GM13976 (cell line): ENCODE data around the gene ZNF33A.
A peak's percentile ranks its signal among the peaks of the same experiment; 100 is the strongest.
"Not testable (repeated sequence)": the region's sequence is repeated elsewhere in the genome, so short reads cannot be mapped to it uniquely, and the experiment has no call there.

Source experiments
- DNase-seq: peaks from one replicate; pipeline ENCODE4 v3.0.0; 2012; ENCODE audit warnings: low spot score
- in situ Hi-C: fragments of 300-500 bp; cut with MboI; formaldehyde crosslinking; loops from one replicate; pipeline ENCODE4 v1.12.0; 2022; ENCODE audit warnings: low sequenced_read_pairs, mixed read lengths, inconsistent platforms; ENCODE audit not compliant: unreplicated experiment
- TF ChIP-seq, protein P1 (sequence below): IDR thresholded peaks from 2 replicates; pipeline ENCODE4 v1.5.1; 2012; ENCODE audit warnings: borderline replicate concordance, mild to moderate bottlenecking; ENCODE audit not compliant: insufficient read depth; ENCODE audit errors: extremely low read depth, missing control alignments, control extremely low read depth

ZNF33A gene

DNA sequence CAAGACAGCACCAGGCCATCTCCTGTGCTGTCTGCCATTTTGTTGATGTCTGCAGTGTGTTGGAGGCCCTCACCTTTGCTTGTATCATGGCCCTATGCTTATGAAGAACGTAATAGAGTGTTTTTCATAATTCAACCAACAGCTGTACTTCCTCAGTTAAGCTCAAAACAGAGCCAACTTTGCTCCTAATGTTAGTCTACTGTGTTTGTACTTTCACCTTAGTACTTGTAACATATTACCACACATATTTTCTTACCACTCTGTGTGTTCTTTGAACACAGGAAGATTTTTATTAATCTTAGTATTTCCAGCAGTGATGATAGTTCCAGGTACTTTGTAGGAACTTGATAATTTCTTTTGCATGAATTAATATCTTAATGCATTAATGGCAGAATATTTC lies 5.9 kb downstream of the ZNF33A start:
- TF ChIP-seq, protein P1, sequence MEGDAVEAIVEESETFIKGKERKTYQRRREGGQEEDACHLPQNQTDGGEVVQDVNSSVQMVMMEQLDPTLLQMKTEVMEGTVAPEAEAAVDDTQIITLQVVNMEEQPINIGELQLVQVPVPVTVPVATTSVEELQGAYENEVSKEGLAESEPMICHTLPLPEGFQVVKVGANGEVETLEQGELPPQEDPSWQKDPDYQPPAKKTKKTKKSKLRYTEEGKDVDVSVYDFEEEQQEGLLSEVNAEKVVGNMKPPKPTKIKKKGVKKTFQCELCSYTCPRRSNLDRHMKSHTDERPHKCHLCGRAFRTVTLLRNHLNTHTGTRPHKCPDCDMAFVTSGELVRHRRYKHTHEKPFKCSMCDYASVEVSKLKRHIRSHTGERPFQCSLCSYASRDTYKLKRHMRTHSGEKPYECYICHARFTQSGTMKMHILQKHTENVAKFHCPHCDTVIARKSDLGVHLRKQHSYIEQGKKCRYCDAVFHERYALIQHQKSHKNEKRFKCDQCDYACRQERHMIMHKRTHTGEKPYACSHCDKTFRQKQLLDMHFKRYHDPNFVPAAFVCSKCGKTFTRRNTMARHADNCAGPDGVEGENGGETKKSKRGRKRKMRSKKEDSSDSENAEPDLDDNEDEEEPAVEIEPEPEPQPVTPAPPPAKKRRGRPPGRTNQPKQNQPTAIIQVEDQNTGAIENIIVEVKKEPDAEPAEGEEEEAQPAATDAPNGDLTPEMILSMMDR = no peak
- DNase-seq = no peak
- in situ Hi-C loops = no loop called here

DNA sequence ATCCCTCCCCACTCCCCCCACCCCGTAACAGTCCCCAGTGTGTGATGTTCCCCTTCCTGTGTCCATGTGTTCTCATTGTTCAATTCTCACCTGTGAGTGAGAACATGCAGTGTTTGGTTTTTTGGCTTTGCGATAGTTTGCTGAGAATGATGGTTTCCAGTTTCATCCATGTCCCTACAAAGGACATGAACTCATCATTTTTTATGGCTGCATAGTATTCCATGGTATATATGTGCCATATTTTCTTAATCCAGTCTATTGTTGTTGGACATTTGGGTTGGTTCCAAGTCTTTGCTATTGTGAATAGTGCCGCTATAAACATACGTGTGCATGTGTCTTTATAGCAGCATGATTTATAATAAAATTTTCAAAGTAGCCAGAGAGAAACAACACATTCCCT lies 8.6 kb downstream of the ZNF33A start:
- DNase-seq, in situ Hi-C loops: not testable (repeated sequence)

DNA sequence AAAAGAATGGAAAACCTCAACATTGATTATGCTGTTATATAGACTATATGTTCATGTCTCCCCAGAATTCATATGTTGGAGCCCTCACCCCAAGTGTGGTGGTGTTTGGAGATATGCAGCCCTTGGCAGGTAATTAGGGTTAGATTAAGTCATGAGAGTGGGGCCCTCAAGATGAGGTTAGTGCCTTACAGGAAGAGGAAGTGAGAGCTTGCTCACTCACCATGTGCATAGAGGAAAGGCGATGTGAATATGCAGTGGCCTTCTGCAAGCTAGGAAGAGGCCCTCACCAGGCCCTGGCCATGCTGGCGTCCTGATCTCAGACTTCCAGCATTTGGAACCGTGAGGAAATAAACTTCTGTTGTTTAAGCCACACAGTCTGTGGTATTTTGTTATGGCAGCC lies 14.8 kb downstream of the ZNF33A start:
- peak; percentile 8 for DNase-seq
- in situ Hi-C loops = no loop called here
- TF ChIP-seq, protein P1 = no peak

DNA sequence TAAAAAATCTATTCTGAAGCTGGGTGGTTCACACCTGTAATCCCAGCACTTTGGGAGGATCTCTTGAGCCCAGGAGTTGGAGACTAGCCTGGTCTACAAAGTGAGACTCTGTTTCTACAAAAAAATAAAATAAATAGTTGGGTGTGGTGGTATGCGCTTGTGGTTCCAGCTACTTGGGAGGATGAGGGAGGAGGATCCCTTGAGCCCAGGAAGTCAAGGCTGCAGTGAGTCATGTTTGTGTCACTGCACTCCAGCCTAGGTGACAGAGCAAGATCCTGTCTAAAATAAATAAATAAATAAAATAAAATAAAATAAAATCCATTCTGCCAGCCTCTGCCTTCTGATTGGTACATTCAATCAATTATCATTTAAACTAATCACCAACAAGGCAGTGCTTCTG lies 17.5 kb downstream of the ZNF33A start:
- TF ChIP-seq, protein P1 = no peak
- in situ Hi-C loops = no loop called here
- no peak for DNase-seq

DNA sequence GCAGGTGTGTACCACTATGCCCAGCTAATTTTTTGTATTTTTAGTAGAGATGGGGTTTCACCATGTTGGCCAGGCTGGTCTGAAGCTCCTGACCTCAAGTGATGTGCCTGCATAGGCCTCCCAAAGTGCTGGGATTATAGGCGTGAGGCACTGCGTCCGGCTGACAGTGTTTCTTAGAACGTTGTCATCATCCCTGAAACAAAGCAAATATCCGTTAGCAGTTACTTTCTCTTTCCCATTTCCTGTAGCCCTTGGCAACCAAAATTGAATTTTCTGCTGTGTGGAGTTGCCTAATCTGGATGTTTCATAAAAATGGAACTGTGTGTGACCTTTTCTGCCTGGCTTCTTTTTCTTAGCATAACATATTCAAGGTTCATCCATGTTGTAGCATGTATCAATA lies 22.4 kb downstream of the ZNF33A start:
- no peak for DNase-seq
- in situ Hi-C loops = no loop called here
- TF ChIP-seq, protein P1 = no peak

DNA sequence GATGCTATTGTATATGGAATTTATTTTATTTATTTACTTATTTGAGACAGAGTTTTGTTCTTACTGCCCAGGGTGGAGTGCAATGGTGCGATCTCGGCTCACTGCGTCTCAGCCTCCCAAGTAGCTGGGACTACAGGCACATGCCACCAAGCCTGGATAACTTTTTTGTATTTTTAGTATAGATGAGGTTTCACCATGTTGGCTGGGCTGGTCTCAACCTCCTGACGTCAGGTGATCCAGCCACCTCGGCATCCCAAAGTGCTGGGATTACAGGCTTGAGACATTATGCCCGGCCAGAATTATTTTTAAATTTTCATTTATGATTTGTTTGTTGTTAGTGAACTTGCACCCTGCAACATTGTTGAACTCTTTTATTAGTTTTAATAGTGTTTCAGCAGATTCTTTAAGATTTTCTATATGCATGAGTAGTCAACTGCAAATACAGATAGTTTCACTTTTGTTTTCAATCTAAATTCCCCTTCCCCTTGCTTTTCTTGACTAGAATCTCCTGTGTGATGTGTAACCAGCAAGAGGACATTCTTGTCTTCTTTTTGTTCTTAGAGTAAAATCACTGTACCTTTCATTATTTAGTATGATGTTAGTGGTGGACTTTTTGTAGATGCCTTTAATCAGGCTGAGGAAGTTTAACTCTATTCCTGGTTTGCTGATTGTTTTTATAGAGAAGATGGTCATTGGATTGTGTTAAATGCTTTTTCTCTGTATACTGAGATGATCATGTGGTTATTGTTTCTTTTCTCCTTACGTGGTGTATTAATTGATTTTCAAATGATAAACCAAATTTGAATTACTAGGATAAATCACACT lies 27.8 kb downstream of the ZNF33A start:
- DNase-seq = peak; percentile 48
- TF ChIP-seq, protein P1 = no peak
- in situ Hi-C loops = no loop called here

DNA sequence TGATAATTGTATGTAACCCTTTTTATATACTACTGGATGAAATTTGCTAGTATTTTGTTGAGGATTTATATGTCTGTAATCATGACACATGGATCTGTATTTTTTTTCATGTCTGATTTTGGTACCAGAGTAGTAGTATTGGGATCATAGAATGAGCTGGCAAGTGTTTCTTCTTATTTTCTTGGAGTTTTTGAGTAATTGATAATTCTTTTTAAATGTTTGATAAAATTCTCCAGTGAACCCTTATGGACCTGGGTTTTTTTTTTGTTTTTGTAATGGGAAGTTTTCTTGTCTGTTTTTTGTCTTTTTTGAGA lies 28.4 kb downstream of the ZNF33A start:
- TF ChIP-seq, protein P1 = no peak
- in situ Hi-C loops = no loop called here
- no peak for DNase-seq
